ENCODE results near the gene TOR1B. TPM values are rescaled to one million over a fixed set of nuclear protein-coding genes. Genes with fewer than 3 reads are reported as not detected.

TOR1B gene
- total and polyA plus RNA-seq, 2 donors (not counting 1 experiment from before 2014, with no cell fraction given): 13.3 to 17.4 TPM

DNA sequence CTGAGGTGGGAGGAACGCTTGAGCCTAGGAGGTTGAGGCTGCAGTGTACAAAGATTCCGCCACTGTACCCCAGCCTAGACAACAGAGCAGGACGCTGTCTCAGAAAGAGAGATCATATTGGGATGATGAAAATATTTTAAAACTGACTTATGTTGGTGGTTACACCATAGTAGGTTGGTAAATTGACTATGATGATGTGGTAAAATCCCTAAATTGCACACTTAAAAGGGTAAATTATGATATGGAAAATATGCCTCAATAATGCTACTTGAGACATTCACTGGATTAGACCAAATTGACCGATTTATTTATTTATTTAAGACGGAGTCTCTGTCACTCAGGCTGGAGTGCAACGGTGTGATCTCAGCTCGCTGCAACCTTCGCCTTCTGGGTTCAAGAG, 21.9 kb upstream of the TOR1B start:
- DNase-seq (no peak), ATAC-seq (ENCODE audit: low read depth) (no peak)
- Mint-ChIP-seq H3K4me1 (no peaks in the 10 kb centered on the region), H3K4me3 (no peak overlapping the region), H3K27ac (no peak overlapping the region), H3K27me3 (peaks cover 18% of the 10 kb centered on the region), H3K9me3 (ENCODE audit: insufficient read depth) (no peaks in the 10 kb centered on the region)
- Histone ChIP-seq H3K4me3 (ENCODE audit: control extremely low read depth in 1 of 5, extremely low read depth in 1 of 5, insufficient read depth in 1 of 5, low read depth in 2 of 5, low read length in 4 of 5) (no peak overlapping the region), H3K27ac (ENCODE audit: low read length in 2 of 2) (no peak overlapping the region), H2AFZ (ENCODE audit: insufficient read depth, low read depth, low read length, poor library complexity, severe bottlenecking) (no peak overlapping the region), H3K9me3 (ENCODE audit: control extremely low read depth in 1 of 3, control insufficient read depth in 2 of 3, insufficient read depth in 1 of 3, low read length in 2 of 3) (no peaks in the 10 kb centered on the region), H4K20me1 (ENCODE audit: control insufficient read depth, insufficient read depth, low read length, poor library complexity, severe bottlenecking) (no peaks in the 10 kb centered on the region), H3K4me2 (replicated peaks; ENCODE audit: low read depth, low read length, poor library complexity, severe bottlenecking) (no peak overlapping the region), H3K9ac (ENCODE audit: low read length) (no peak overlapping the region), H3K27me3 (replicated peaks in 1 of 4; ENCODE audit: control extremely low read depth in 1 of 4, control insufficient read depth in 3 of 4, insufficient read depth in 4 of 4, low read length in 3 of 4) (peaks cover 0 to 27% (median 5%) of the 10 kb centered on the region in 4 experiments), H3K4me1 (ENCODE audit: control insufficient read depth in 2 of 2, insufficient read depth in 2 of 2, low read length in 2 of 2) (no peaks in the 10 kb centered on the region), H3K36me3 (replicated peaks in 1 of 2; ENCODE audit: control extremely low read depth in 1 of 2, control insufficient read depth in 1 of 2, extremely low read depth in 1 of 2, insufficient read depth in 2 of 2, low read length in 1 of 2) (no peaks in the 10 kb centered on the region), H3K79me2 (ENCODE audit: control insufficient read depth, insufficient read depth, low read length) (no peaks in the 10 kb centered on the region)
- ChIA-PET POLR2A (no interaction called here), CTCF (interaction anchor here (0.6 to 6.3 kb wide), 7 partner anchors 11 to 650 kb away, joined by 3 to 67 read pairs (median 5); no protein-coding TSS in a partner anchor)
- 93% methylated on average over 7 of the region's 8 CpGs for WGBS (ENCODE audit: insufficient coverage)
- intact Hi-C loops (cut with micrococcal nuclease): loop anchor here (5.0 kb wide), 1 partner anchor 154 kb away; the partner anchor contains the start of gene NTMT1
- TF ChIP-seq, protein P1, sequence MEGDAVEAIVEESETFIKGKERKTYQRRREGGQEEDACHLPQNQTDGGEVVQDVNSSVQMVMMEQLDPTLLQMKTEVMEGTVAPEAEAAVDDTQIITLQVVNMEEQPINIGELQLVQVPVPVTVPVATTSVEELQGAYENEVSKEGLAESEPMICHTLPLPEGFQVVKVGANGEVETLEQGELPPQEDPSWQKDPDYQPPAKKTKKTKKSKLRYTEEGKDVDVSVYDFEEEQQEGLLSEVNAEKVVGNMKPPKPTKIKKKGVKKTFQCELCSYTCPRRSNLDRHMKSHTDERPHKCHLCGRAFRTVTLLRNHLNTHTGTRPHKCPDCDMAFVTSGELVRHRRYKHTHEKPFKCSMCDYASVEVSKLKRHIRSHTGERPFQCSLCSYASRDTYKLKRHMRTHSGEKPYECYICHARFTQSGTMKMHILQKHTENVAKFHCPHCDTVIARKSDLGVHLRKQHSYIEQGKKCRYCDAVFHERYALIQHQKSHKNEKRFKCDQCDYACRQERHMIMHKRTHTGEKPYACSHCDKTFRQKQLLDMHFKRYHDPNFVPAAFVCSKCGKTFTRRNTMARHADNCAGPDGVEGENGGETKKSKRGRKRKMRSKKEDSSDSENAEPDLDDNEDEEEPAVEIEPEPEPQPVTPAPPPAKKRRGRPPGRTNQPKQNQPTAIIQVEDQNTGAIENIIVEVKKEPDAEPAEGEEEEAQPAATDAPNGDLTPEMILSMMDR (IDR thresholded peaks at IDR 0.05): no peak
- TF ChIP-seq EZH2 (IDR thresholded peaks at IDR 0.05; ENCODE audit: borderline replicate concordance, insufficient read depth, low read depth, low read length, poor library complexity, severe bottlenecking): no peak

DNA sequence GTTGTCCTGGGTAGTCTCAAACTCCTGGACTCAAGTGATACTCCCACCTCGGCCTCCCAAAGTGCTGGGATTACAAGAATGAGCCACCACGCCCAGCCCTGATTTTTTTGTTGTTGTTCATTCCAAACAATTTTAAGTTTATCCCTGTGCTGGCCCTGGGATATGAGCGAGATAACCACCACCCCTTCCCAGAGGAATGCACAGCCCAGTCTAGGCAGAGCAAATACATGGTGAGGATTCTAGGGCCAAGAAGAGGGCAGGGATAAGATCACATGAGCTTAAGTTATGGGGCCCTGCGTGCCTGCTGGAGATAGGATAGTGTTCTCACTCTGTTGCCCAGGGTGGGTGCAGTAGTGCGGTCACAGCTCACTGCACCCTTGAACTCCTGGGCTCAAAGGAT, 21.0 kb upstream of the TOR1B start:
- CTCF ChIA-PET: interaction anchor here (0.7 to 6.3 kb wide), 8 partner anchors 10 to 651 kb away, joined by 3 to 67 read pairs (median 4); no protein-coding TSS in a partner anchor
- POLR2A ChIA-PET: no interaction called here

More for the DNA sequence above, 21.0 kb upstream of the TOR1B start:
- no peak overlapping the region for H2AFZ ChIP-seq (ENCODE audit: insufficient read depth, low read depth, low read length, poor library complexity, severe bottlenecking)
- peaks cover 21% of the 10 kb centered on the region for H3K27me3 Mint-ChIP-seq
- intact Hi-C loops (cut with micrococcal nuclease): loop anchor here (5.0 kb wide), 1 partner anchor 155 kb away; the partner anchor contains the start of gene NTMT1
- peaks cover 0 to 25% (median 4%) of the 10 kb centered on the region in 4 experiments for H3K27me3 ChIP-seq (replicated peaks in 1 of 4; ENCODE audit: control extremely low read depth in 1 of 4, control insufficient read depth in 3 of 4, insufficient read depth in 4 of 4, low read length in 3 of 4)
- no peak overlapping the region for H3K27ac Mint-ChIP-seq
- no peak overlapping the region for H3K9ac ChIP-seq (ENCODE audit: low read length)
- H3K4me1 ChIP-seq (ENCODE audit: control insufficient read depth in 2 of 2, insufficient read depth in 2 of 2, low read length in 2 of 2): no peaks in the 10 kb centered on the region
- H3K9me3 ChIP-seq (ENCODE audit: control extremely low read depth in 1 of 3, control insufficient read depth in 2 of 3, insufficient read depth in 1 of 3, low read length in 2 of 3): no peaks in the 10 kb centered on the region
- no peak for TF ChIP-seq EZH2 (IDR thresholded peaks at IDR 0.05; ENCODE audit: borderline replicate concordance, insufficient read depth, low read depth, low read length, poor library complexity, severe bottlenecking)
- TF ChIP-seq, protein P1 (IDR thresholded peaks at IDR 0.05): no peak
- H3K4me1 Mint-ChIP-seq: no peaks in the 10 kb centered on the region
- H3K9me3 Mint-ChIP-seq (ENCODE audit: insufficient read depth): no peaks in the 10 kb centered on the region
- DNase-seq (no peak), ATAC-seq (ENCODE audit: low read depth) (no peak)
- no peak overlapping the region for H3K27ac ChIP-seq (ENCODE audit: low read length in 2 of 2)
- H3K79me2 ChIP-seq (ENCODE audit: control insufficient read depth, insufficient read depth, low read length): no peaks in the 10 kb centered on the region
- H3K36me3 ChIP-seq (replicated peaks in 1 of 2; ENCODE audit: control extremely low read depth in 1 of 2, control insufficient read depth in 1 of 2, extremely low read depth in 1 of 2, insufficient read depth in 2 of 2, low read length in 1 of 2): no peaks in the 10 kb centered on the region
- no peaks in the 10 kb centered on the region for H4K20me1 ChIP-seq (ENCODE audit: control insufficient read depth, insufficient read depth, low read length, poor library complexity, severe bottlenecking)
- no peak overlapping the region for H3K4me3 ChIP-seq (ENCODE audit: control extremely low read depth in 1 of 5, extremely low read depth in 1 of 5, insufficient read depth in 1 of 5, low read depth in 2 of 5, low read length in 4 of 5)
- H3K4me3 Mint-ChIP-seq: no peak overlapping the region
- H3K4me2 ChIP-seq (replicated peaks; ENCODE audit: low read depth, low read length, poor library complexity, severe bottlenecking): no peak overlapping the region
- 95% methylated on average over 3 of the region's 5 CpGs for WGBS (ENCODE audit: insufficient coverage)
